OCI-LY1 (cell line): ENCODE results near the gene SF3B3.
A peak's percentile ranks its signal among the peaks of the same experiment; 100 is the strongest.

Experiments
- H2AFZ ChIP-seq: fragments of 200-600 bp; sonication (generic), shearing (Covaris generic); 2 replicates; pipeline ENCODE4 v1.6.0; 2014; ENCODE audit warnings: antibody characterized with exemption, mild to moderate bottlenecking, low read length
- H3F3A ChIP-seq: fragments of 200-600 bp; sonication (generic), shearing (Covaris generic); 2 replicates; pipeline ENCODE4 v1.6.0; 2014; ENCODE audit warnings: mild to moderate bottlenecking, antibody characterized with exemption, low read length, moderate library complexity; ENCODE audit not compliant: insufficient read depth
- H3K27ac ChIP-seq: fragments of 200-600 bp; sonication (generic); 2 replicates; pipeline ENCODE4 v1.5.1; 2014; ENCODE audit warnings: low read length, mixed run types, mild to moderate bottlenecking, low read depth; ENCODE audit not compliant: poor library complexity, severe bottlenecking
- H3K27me3 ChIP-seq: fragments of 200-600 bp; sonication (generic); 2 replicates; pipeline ENCODE4 v1.6.0; 2014; ENCODE audit warnings: antibody characterized with exemption, mild to moderate bottlenecking, low read length, moderate library complexity; ENCODE audit not compliant: insufficient read depth
- H3K36me3 ChIP-seq: fragments of 200-600 bp; sonication (generic); 2 replicates; pipeline ENCODE4 v1.6.1; 2014; ENCODE audit warnings: mild to moderate bottlenecking, antibody characterized with exemption, low read length, moderate library complexity, mixed read lengths; ENCODE audit not compliant: insufficient read depth
- H3K4me1 ChIP-seq: fragments of 200-600 bp; sonication (generic); 2 replicates; pipeline ENCODE4 v1.5.1; 2014; ENCODE audit warnings: mild to moderate bottlenecking, low read length, moderate library complexity; ENCODE audit not compliant: insufficient read depth, severe bottlenecking
- H3K4me2 ChIP-seq: fragments of 200-600 bp; sonication (generic), shearing (Covaris generic); 2 replicates; pipeline ENCODE4 v1.6.1; 2014; ENCODE audit warnings: low read length
- H3K4me3 ChIP-seq: fragments of 200-600 bp; sonication (generic); 2 replicates; pipeline ENCODE4 v1.5.1; 2014; ENCODE audit warnings: low read length, low read depth, mild to moderate bottlenecking, mixed read lengths; ENCODE audit not compliant: poor library complexity, severe bottlenecking
- H3K79me2 ChIP-seq: fragments of 200-600 bp; shearing (Covaris generic); 2 replicates; pipeline ENCODE4 v1.6.1; 2016; ENCODE audit warnings: mixed run types, low read length, mixed read lengths; ENCODE audit not compliant: insufficient read depth
- H3K9ac ChIP-seq: fragments of 200-600 bp; sonication (generic), shearing (Covaris generic); 2 replicates; pipeline ENCODE4 v1.6.1; 2014; ENCODE audit warnings: mild to moderate bottlenecking, low read length, mixed read lengths
- H3K9me2 ChIP-seq: fragments of 200-600 bp; sonication (generic), shearing (Covaris generic); 2 replicates; pipeline ENCODE4 v1.6.1; 2014; ENCODE audit warnings: low read depth, mild to moderate bottlenecking, low read length, mixed read lengths
- H3K9me3 ChIP-seq: fragments of 200-600 bp; shearing (Covaris generic); 2 replicates; pipeline ENCODE4 v1.6.1; 2014; ENCODE audit warnings: low read length, mixed read lengths
- H4K20me1 ChIP-seq: fragments of 200-600 bp; sonication (generic), shearing (Covaris generic); 2 replicates; pipeline ENCODE4 v1.6.0; 2016; ENCODE audit warnings: mild to moderate bottlenecking, low read length; ENCODE audit not compliant: insufficient read depth
- CTCF ChIP-seq: fragments of 200-600 bp; sonication (generic), shearing (Covaris generic); IDR thresholded peaks from 2 replicates; pipeline ENCODE4 v1.5.1; 2017; ENCODE audit warnings: mild to moderate bottlenecking, antibody characterized with exemption, low read length, moderate library complexity, mixed read lengths
- EZH2 ChIP-seq: fragments of 200-600 bp; sonication (generic), shearing (Covaris generic); IDR thresholded peaks from 2 replicates; pipeline ENCODE4 v1.8.0; 2017; ENCODE audit warnings: borderline replicate concordance, mixed run types, mild to moderate bottlenecking, antibody characterized with exemption, low read length, moderate library complexity, mixed read lengths

The SF3B3 gene

GRCh38 chr16:70493802-70494201 is 29.8 kb upstream of the SF3B3 start:
- H4K20me1 ChIP-seq = no peaks in the 10 kb centered on the region
- peak overlapping the region; percentile 9 for H3K4me2 ChIP-seq
- H3K9me3 ChIP-seq = no peaks in the 10 kb centered on the region
- no peak overlapping the region for H2AFZ ChIP-seq
- no peaks in the 10 kb centered on the region for H3K79me2 ChIP-seq
- peaks cover 34% of the 10 kb centered on the region for H3K4me1 ChIP-seq
- H3K27me3 ChIP-seq = no peaks in the 10 kb centered on the region
- H3K9ac ChIP-seq = peak overlapping the region; percentile 20
- no peak overlapping the region for H3K4me3 ChIP-seq
- H3F3A ChIP-seq = peaks cover 4% of the 10 kb centered on the region; the same call in 1 of the 2 replicates
- H3K27ac ChIP-seq = peak overlapping the region; percentile 89
- no peak for TF ChIP-seq EZH2
- TF ChIP-seq CTCF = no peak
- peaks cover 55% of the 10 kb centered on the region for H3K36me3 ChIP-seq
- H3K9me2 ChIP-seq = no peaks in the 10 kb centered on the region

GRCh38 chr16:70494202-70494770 is 29.3 kb upstream of the SF3B3 start:
- no peaks in the 10 kb centered on the region for H4K20me1 ChIP-seq
- no peak overlapping the region for H3K4me3 ChIP-seq
- peak overlapping the region; percentile 89 for H3K27ac ChIP-seq
- peak overlapping the region; percentile 39 for H3K4me2 ChIP-seq
- H3F3A ChIP-seq = peaks cover 4% of the 10 kb centered on the region; the same call in 1 of the 2 replicates
- no peaks in the 10 kb centered on the region for H3K27me3 ChIP-seq
- no peak overlapping the region for H2AFZ ChIP-seq
- H3K4me1 ChIP-seq = peaks cover 34% of the 10 kb centered on the region
- no peak for TF ChIP-seq CTCF
- no peak for TF ChIP-seq EZH2
- H3K9ac ChIP-seq = peak overlapping the region; percentile 20
- H3K9me3 ChIP-seq = no peaks in the 10 kb centered on the region
- H3K79me2 ChIP-seq = no peaks in the 10 kb centered on the region
- H3K36me3 ChIP-seq = peaks cover 56% of the 10 kb centered on the region
- H3K9me2 ChIP-seq = no peaks in the 10 kb centered on the region

- TF ChIP-seq CTCF (no peak), EZH2 (no peak)
- peak overlapping the region; percentile 89 for H3K27ac ChIP-seq
- peaks cover 52% of the 10 kb centered on the region for H3K36me3 ChIP-seq
- H4K20me1 ChIP-seq = no peaks in the 10 kb centered on the region
- no peaks in the 10 kb centered on the region for H3K9me3 ChIP-seq
- H3K9ac ChIP-seq = no peak overlapping the region
- H3K9me2 ChIP-seq = no peaks in the 10 kb centered on the region
- peaks cover 4% of the 10 kb centered on the region; the same call in 1 of the 2 replicates for H3F3A ChIP-seq
- H3K4me3 ChIP-seq = no peak overlapping the region
- H3K4me1 ChIP-seq = peaks cover 34% of the 10 kb centered on the region
- H3K79me2 ChIP-seq = no peaks in the 10 kb centered on the region
- no peaks in the 10 kb centered on the region for H3K27me3 ChIP-seq
- H2AFZ ChIP-seq = no peak overlapping the region
- peak overlapping the region; percentile 39 for H3K4me2 ChIP-seq
These were observed 28.8 kb upstream of the SF3B3 start for GRCh38 chr16:70494777-70495176.
